Psoas muscle (tissue), 8 donors: ENCODE measurements around the gene MAP10. TPM values are rescaled to one million over a fixed set of nuclear protein-coding genes. Genes with fewer than 3 reads are reported as not detected.

ENCODE experiments used
- ATAC-seq, 4 donors: fragments of 200-7000 bp; cut with Tn5 transposase; one replicate each; pipeline ENCODE4 v1.9.1; 2020; ENCODE audit warnings: moderate library complexity in 3 of 4, mild to moderate bottlenecking in 2 of 4
- DNase-seq, 2 donors: peaks; one replicate each; pipeline ENCODE4 v3.0.0-alpha.2; 2020
- H3K27ac ChIP-seq: fragments of 200-600 bp; one replicate; pipeline ENCODE4 v1.8.0; 2022
- H3K27me3 ChIP-seq, 3 donors: fragments of 200-600 bp in 1 of 3; one replicate each; pipeline versions ENCODE4 v1.6.1 to v1.8.0; 2013 to 2022; ENCODE audit warnings: low read length in 2 of 3, mild to moderate bottlenecking in 2 of 3, moderate library complexity in 1 of 3; ENCODE audit not compliant: insufficient read depth in 3 of 3
- H3K36me3 ChIP-seq, 2 donors: fragments of 200-600 bp in 1 of 2; one replicate each; pipeline versions ENCODE4 v1.6.1 to v1.8.0; 2013 to 2022; ENCODE audit warnings: low read depth in 1 of 2, mild to moderate bottlenecking in 1 of 2, moderate library complexity in 1 of 2; ENCODE audit not compliant: insufficient read depth in 1 of 2
- H3K4me1 ChIP-seq: fragments of 200-600 bp; one replicate; pipeline ENCODE4 v1.8.0; 2022
- H3K4me3 ChIP-seq: fragments of 200-600 bp; one replicate; pipeline ENCODE4 v1.8.0; 2022; ENCODE audit warnings: mild to moderate bottlenecking
- H3K9me3 ChIP-seq: fragments of 200-600 bp; one replicate; pipeline ENCODE4 v1.8.0; 2022
- WGBS, 3 donors: extraction: QIAGEN DNeasy Blood & Tissue Kit; methylation state at CpG; one replicate each; pipeline versions ENCODE4 v1.1.6 to v1.1.7; 2013; 5-methylcytosine and 5-hydroxymethylcytosine counted together
- intact Hi-C, 2 donors: fragments of 100-400 bp; cut with DNase I; formaldehyde crosslinking; loops; one replicate each; pipeline versions ENCODE4 v1.11.0 to v1.14.2; 2022
- polyA plus RNA-seq, 3 donors: library from polyadenylated mRNA; stranded (reverse); fragments of 200-250 nt; gene quantifications; one replicate each; pipeline ENCODE4 v1.2.3, GENCODE V29; 2013
- total RNA-seq, 4 donors: library from RNA; stranded (reverse); fragmentation: NEBNext Ultra II Directional in 2 of 4; extraction: Animal tissue kit (Norgen Biotek cat#: 25700) in 2 of 4; gene quantifications; one replicate each; pipeline versions ENCODE4 v1.2.1 to v1.2.4, GENCODE V29; 2021 to 2023
- TF ChIP-seq, protein P1 (sequence below): fragments of 200-600 bp; IDR thresholded peaks from one replicate; pipeline ENCODE4 v1.8.0; 2022; ENCODE audit warnings: antibody characterized with exemption
- donor health status: healthy with polysubstance abuse.
- donor health status: DM: no; HTN: no; CAD: no; lungs with moderate emphysema.
- donor health status: Bipolar disorder and iron deficiency.
- donor health status: healthy.
- donor health status: DM: yes; HTN: yes; CAD: no.
- donor health status: DM: no; HTN: no; CAD: no.
- donor health status: DM: no; HTN: no; CAD: no.
- donor health status: DM: yes; HTN: yes; CAD: no.

MAP10 gene
- total and polyA plus RNA-seq, 7 donors: 0.84 to 4.0 (median 2.1) TPM

DNA sequence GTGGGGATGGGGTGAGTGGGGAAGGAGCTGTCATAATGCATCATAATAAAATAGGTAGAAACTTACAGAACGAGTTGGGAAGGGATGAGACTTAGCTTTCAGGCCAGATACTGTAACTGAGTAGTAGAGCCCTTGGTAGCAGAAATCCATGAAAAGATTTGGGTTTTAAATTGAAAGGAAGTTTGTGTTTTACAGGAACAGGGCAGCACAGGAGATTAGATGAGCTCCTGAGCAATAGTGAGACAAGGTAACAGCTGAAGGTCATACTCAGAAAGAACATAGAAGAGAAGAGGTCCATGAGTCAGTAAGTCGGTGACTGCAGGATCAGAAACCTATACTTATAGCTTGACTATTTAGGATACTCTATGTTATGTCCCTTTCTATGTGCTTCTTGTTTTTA is 7.3 kb downstream of the MAP10 start:
- Histone ChIP-seq H3K4me3 (no peak overlapping the region), H3K9me3 (no peaks in the 10 kb centered on the region), H3K27ac (no peak overlapping the region), H3K36me3 (no peaks in the 10 kb centered on the region), H3K27me3 (no peaks in the 10 kb centered on the region), H3K4me1 (peaks cover 20% of the 10 kb centered on the region)
- 81 to 88% (median 83%) methylated on average over 2 of the region's 2 CpGs for WGBS, 3 donors
- no peak for DNase-seq
- intact Hi-C loops: no loop called here
- no peak for ATAC-seq
- TF ChIP-seq, protein P1, sequence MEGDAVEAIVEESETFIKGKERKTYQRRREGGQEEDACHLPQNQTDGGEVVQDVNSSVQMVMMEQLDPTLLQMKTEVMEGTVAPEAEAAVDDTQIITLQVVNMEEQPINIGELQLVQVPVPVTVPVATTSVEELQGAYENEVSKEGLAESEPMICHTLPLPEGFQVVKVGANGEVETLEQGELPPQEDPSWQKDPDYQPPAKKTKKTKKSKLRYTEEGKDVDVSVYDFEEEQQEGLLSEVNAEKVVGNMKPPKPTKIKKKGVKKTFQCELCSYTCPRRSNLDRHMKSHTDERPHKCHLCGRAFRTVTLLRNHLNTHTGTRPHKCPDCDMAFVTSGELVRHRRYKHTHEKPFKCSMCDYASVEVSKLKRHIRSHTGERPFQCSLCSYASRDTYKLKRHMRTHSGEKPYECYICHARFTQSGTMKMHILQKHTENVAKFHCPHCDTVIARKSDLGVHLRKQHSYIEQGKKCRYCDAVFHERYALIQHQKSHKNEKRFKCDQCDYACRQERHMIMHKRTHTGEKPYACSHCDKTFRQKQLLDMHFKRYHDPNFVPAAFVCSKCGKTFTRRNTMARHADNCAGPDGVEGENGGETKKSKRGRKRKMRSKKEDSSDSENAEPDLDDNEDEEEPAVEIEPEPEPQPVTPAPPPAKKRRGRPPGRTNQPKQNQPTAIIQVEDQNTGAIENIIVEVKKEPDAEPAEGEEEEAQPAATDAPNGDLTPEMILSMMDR: no peak

DNA sequence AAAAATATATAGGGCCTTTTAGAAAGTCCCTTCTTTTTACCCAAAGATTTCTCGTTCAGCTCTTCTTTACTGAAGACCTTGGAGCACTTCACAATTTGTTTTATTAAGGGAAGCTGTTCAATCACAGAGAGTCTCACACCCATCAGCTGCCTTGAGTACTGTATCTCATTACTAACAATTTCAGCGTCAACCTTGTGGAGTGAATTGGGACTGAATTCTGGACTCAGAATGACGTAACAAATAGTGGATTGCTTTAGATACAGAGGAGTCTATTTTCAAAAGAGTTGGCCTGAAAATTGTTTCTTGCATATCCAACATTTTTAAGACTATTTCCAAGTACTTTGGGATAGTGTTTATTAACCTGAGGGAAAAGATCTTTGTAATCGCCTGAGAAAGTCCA is 7.9 kb downstream of the MAP10 start:
- H3K9me3 ChIP-seq: no peaks in the 10 kb centered on the region
- no peak for ATAC-seq
- H3K4me1 ChIP-seq: peaks cover 17% of the 10 kb centered on the region
- H3K27me3 ChIP-seq: no peaks in the 10 kb centered on the region
- no peak overlapping the region for H3K27ac ChIP-seq
- DNase-seq: no peak
- intact Hi-C loops: no loop called here
- 80 to 91% (median 82%) methylated on average over 4 of the region's 4 CpGs for WGBS, 3 donors
- no peak overlapping the region for H3K4me3 ChIP-seq
- no peaks in the 10 kb centered on the region for H3K36me3 ChIP-seq
- TF ChIP-seq, protein P1: no peak

DNA sequence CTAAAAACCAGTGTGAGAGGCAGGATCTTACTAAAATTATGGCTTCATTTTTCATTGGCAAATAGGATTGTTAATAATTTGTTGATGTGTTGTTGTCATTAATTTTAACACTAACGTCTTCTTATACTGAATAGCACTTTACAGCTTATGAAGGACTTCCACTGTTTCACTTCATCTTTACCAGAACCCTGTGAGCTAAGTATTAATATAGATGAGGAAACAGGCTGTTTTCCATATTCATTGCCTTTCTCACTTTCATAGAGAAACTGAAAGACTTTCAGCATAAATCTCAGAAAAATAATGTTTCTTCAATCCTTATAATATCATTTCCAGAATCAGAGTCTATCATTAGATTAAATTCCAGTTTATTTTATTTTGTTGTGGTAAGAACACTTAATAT is 8.5 kb downstream of the MAP10 start:
- no peak overlapping the region for H3K27ac ChIP-seq
- no peaks in the 10 kb centered on the region for H3K27me3 ChIP-seq
- no peaks in the 10 kb centered on the region for H3K36me3 ChIP-seq
- TF ChIP-seq, protein P1: no peak
- no peak for ATAC-seq
- DNase-seq: no peak
- 73 to 86% (median 76%) methylated on average over 1 of the region's 1 CpG for WGBS, 3 donors
- H3K4me1 ChIP-seq: peaks cover 17% of the 10 kb centered on the region
- H3K9me3 ChIP-seq: no peaks in the 10 kb centered on the region
- H3K4me3 ChIP-seq: no peak overlapping the region
- intact Hi-C loops: no loop called here

DNA sequence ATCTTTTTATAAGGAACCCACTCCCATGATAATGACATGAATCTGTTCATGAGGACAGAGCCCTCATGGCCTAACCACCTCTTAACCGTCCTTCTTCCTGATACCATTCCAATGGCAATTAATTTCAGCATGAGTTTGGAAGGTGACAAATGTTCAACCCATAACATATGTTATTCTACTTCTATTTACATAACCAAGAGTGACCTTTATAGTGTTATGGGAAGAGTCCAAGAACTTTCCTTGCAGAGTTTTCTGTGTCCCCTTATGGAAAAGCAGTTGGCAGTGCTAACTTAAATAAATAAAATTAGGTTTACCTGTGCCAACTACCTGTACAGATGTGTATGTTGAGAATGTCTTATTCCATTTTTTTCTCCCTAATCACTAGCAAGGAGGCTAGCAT is 11.1 kb downstream of the MAP10 start:
- H3K27me3 ChIP-seq: no peaks in the 10 kb centered on the region
- WGBS, 3 donors: 68 to 88% (median 71%) methylated on average over 1 of the region's 1 CpG
- no peak overlapping the region for H3K4me3 ChIP-seq
- no peaks in the 10 kb centered on the region for H3K9me3 ChIP-seq
- ATAC-seq (no peak), DNase-seq (no peak)
- intact Hi-C loops: no loop called here
- TF ChIP-seq, protein P1: no peak
- no peaks in the 10 kb centered on the region for H3K4me1 ChIP-seq
- no peak overlapping the region for H3K27ac ChIP-seq
- H3K36me3 ChIP-seq: no peaks in the 10 kb centered on the region

DNA sequence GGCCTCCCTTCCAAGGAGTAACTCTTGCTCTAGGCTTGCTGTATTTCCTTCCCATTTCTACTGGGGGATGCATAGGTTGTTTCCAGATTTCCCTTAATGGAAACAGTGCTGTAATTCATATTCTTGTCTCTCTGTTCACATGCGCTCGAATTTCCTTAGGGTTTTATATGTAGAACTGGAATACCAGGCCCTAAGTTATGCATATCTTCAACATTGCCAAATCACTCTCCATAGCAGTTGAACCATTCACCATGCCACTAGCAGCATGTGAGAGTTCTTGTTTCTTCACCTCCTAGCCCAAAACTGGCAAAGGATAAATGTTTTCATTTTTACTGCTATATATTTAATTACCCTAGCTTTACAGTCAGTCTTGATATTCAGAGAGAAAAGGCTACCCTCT is 12.8 kb downstream of the MAP10 start:
- 59 to 77% (median 77%) methylated on average over 2 of the region's 2 CpGs for WGBS, 3 donors
- ATAC-seq: no peak

More for the DNA sequence above, 12.8 kb downstream of the MAP10 start:
- Histone ChIP-seq H3K36me3 (no peaks in the 10 kb centered on the region), H3K27me3 (no peaks in the 10 kb centered on the region), H3K27ac (no peak overlapping the region), H3K9me3 (no peaks in the 10 kb centered on the region), H3K4me1 (no peaks in the 10 kb centered on the region), H3K4me3 (no peak overlapping the region)
- intact Hi-C loops: no loop called here
- TF ChIP-seq, protein P1: no peak
- no peak for DNase-seq
